GM12873 (cell line): ENCODE measurements around the gene TRIM29.

Experiments used
- CTCF ChIP-seq: IDR thresholded peaks from 2 replicates; pipeline ENCODE4 v1.5.1; 2012; ENCODE audit warnings: low read depth, mild to moderate bottlenecking, moderate library complexity, low read length, control low read depth; ENCODE audit not compliant: insufficient read depth; ENCODE audit errors: missing control alignments

The TRIM29 gene

GRCh38 chr11:120147950-120148270 is 10.0 kb upstream of the TRIM29 start:
- no peak for TF ChIP-seq CTCF

GRCh38 chr11:120147094-120147949 is 9.4 kb upstream of the TRIM29 start:
- TF ChIP-seq CTCF = no peak

GRCh38 chr11:120146413-120147093 is 8.6 kb upstream of the TRIM29 start:
- TF ChIP-seq CTCF = no peak

GRCh38 chr11:120144501-120144900 is 6.6 kb upstream of the TRIM29 start:
- no peak for TF ChIP-seq CTCF

- no peak for TF ChIP-seq CTCF
These were observed 4.7 kb upstream of the TRIM29 start for GRCh38 chr11:120142441-120143100.

GRCh38 chr11:120141768-120142423 is 4.0 kb upstream of the TRIM29 start:
- TF ChIP-seq CTCF = no peak
